NOMO-1 (cell line): ENCODE data around the gene OXER1.

Experiments used
- DNase-seq, 2 experiments: peaks; one replicate each; lab custom pipeline; 2025; ENCODE audit not compliant: unreplicated experiment in 2 of 2; lab: John Stamatoyannopoulos, UW

OXER1 gene

GRCh38 chr2:42764096-42764495, at the start of gene OXER1:
Gene OXER1 (minus strand): TSS chr2:42764135. CDS start chr2:42764062, 73 bp downstream.
- peak; percentile 35 to 51 for DNase-seq

GRCh38 chr2:42812899-42813479, 49.1 kb upstream of the OXER1 start:
- peak in 1 of 2 experiments; percentile 23 for DNase-seq

- peak in 1 of 2 experiments; percentile 49 for DNase-seq
Measured at GRCh38 chr2:42810971-42811811, 47.3 kb upstream of the OXER1 start.

GRCh38 chr2:42810121-42810970, 46.4 kb upstream of the OXER1 start:
- peak; percentile 90 to 96 for DNase-seq

GRCh38 chr2:42809819-42810120, 45.8 kb upstream of the OXER1 start:
- peak; percentile 79 to 85 for DNase-seq

GRCh38 chr2:42809131-42809818, 45.3 kb upstream of the OXER1 start:
- no peak for DNase-seq

GRCh38 chr2:42808301-42808700, 44.4 kb upstream of the OXER1 start:
- DNase-seq = no peak

- no peak for DNase-seq
Measured at GRCh38 chr2:42806786-42807185, 42.9 kb upstream of the OXER1 start.

GRCh38 chr2:42804891-42805290, 41.0 kb upstream of the OXER1 start:
- DNase-seq = no peak

GRCh38 chr2:42804338-42804737, 40.4 kb upstream of the OXER1 start:
- DNase-seq = peak; percentile 77 to 91

GRCh38 chr2:42802150-42802549, 38.2 kb upstream of the OXER1 start:
- no peak for DNase-seq

GRCh38 chr2:42801381-42801780, 37.4 kb upstream of the OXER1 start:
- no peak for DNase-seq

GRCh38 chr2:42800981-42801380, 37.0 kb upstream of the OXER1 start:
- DNase-seq = no peak

- no peak for DNase-seq
Measured at GRCh38 chr2:42800461-42800962, 36.6 kb upstream of the OXER1 start.

- no peak for DNase-seq
Measured at GRCh38 chr2:42799881-42800280, 35.9 kb upstream of the OXER1 start.

GRCh38 chr2:42797281-42797680, 33.3 kb upstream of the OXER1 start:
- no peak for DNase-seq

GRCh38 chr2:42796427-42797248, 32.7 kb upstream of the OXER1 start:
- DNase-seq = no peak

GRCh38 chr2:42795841-42796301, 31.9 kb upstream of the OXER1 start:
- no peak for DNase-seq

- DNase-seq = no peak
Measured at GRCh38 chr2:42795275-42795674, 31.3 kb upstream of the OXER1 start.
